ENCODE data around the gene TSPO2.

DNA sequence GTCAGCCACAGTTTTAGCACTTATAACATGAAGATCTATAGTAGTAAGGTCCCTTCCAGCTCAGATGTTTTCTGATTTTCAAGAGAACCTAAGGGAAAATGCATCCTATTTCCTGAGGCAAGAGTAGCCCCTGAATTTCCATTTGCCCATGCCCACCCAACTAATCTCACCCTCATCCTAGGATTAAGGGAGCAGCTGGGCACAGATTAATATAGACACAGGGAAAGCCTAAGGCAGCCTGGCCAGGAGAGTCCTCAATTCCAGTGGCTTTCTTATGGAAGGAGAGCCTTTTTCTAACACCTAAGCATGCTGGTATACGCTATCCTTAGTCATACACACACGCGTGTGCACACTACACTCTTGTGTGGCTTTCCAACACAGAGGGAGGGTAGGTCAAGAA is 12.2 kb downstream of the TSPO2 start:
- TF ChIP-seq POLR2A (IDR thresholded peaks at IDR 0.05), result no peak
- TF ChIP-seq, protein P1, sequence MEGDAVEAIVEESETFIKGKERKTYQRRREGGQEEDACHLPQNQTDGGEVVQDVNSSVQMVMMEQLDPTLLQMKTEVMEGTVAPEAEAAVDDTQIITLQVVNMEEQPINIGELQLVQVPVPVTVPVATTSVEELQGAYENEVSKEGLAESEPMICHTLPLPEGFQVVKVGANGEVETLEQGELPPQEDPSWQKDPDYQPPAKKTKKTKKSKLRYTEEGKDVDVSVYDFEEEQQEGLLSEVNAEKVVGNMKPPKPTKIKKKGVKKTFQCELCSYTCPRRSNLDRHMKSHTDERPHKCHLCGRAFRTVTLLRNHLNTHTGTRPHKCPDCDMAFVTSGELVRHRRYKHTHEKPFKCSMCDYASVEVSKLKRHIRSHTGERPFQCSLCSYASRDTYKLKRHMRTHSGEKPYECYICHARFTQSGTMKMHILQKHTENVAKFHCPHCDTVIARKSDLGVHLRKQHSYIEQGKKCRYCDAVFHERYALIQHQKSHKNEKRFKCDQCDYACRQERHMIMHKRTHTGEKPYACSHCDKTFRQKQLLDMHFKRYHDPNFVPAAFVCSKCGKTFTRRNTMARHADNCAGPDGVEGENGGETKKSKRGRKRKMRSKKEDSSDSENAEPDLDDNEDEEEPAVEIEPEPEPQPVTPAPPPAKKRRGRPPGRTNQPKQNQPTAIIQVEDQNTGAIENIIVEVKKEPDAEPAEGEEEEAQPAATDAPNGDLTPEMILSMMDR (IDR thresholded peaks at IDR 0.05), result no peak
